Transverse colon (tissue), 4 donors: ENCODE results near the gene FUZ.

Experiments
- EP300 ChIP-seq: sonication (generic); formaldehyde crosslinking; IDR thresholded peaks from one replicate; pipeline ENCODE4 v1.6.1; 2017; ENCODE audit warnings: antibody characterized with exemption, low read depth
- POLR2AphosphoS5 ChIP-seq, 3 donors: sonication (generic); formaldehyde crosslinking; IDR thresholded peaks; one replicate each; pipeline ENCODE4 v1.6.1; 2016; ENCODE audit warnings: antibody characterized with exemption in 3 of 3
- TF ChIP-seq, protein P1 (sequence below), 5 experiments: fragments of 200-600 bp in 3 of 5; fragments of 450-650 bp in 2 of 5; sonication (generic) in 3 of 5; IDR thresholded peaks; 1 replicate in 2 of 5; 2 replicates in 3 of 5; pipeline ENCODE4 v1.5.1; 2016 to 2017; ENCODE audit warnings: antibody characterized with exemption in 5 of 5, inconsistent platforms in 3 of 5, mild to moderate bottlenecking in 2 of 5, moderate library complexity in 1 of 5

DNA sequence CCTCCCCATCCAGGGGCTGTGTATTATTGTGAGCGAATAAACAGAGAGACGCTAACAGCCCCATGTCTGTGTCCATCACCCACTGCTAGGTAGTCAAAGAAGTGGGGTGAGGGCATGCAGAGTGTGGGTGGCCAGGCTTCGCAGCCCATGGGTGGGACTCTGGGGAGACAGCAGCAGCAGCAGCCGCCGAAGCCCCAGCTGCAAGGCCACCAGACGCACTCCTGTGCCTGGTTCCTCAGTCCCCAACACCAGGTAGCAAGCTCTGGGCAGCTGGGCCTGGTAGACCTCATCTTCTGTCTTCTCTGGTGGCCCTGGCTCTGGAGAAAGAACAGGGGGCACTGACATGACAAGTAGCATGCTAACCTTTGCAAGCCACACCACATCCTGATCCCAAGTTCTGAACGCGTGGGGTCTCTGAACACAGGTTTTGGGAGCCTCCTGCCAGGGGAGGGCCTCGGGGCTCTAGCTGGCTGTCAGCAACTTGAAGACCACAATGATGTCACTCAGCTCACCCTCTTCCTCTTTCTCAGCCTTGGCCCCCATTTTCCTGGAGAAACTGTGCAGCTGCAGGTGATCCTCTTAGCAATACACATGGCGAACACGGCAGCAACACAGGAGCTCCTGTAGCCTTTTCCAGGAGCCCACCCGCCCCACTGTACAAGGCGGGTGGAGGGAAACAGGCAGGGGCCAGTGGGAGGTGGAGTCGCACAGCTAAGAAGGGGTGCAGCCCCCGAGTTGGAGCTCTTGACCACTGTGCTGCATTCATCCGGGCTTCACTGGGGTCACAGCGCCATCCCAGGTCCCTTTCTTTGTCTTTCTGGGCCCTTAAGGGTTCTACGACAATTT lies 5.8 kb downstream of the FUZ start:
- no peak for TF ChIP-seq POLR2AphosphoS5 (IDR thresholded peaks at IDR 0.05)
- TF ChIP-seq EP300, result no peak
- TF ChIP-seq, protein P1, sequence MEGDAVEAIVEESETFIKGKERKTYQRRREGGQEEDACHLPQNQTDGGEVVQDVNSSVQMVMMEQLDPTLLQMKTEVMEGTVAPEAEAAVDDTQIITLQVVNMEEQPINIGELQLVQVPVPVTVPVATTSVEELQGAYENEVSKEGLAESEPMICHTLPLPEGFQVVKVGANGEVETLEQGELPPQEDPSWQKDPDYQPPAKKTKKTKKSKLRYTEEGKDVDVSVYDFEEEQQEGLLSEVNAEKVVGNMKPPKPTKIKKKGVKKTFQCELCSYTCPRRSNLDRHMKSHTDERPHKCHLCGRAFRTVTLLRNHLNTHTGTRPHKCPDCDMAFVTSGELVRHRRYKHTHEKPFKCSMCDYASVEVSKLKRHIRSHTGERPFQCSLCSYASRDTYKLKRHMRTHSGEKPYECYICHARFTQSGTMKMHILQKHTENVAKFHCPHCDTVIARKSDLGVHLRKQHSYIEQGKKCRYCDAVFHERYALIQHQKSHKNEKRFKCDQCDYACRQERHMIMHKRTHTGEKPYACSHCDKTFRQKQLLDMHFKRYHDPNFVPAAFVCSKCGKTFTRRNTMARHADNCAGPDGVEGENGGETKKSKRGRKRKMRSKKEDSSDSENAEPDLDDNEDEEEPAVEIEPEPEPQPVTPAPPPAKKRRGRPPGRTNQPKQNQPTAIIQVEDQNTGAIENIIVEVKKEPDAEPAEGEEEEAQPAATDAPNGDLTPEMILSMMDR (IDR thresholded peaks at IDR 0.05), result no peak
